HG02884 (cell line): ENCODE results near the gene FBH1.
"Not testable (repeated sequence)": the region's sequence is repeated elsewhere in the genome, so short reads cannot be mapped to it uniquely, and the experiment has no call there.

Experiments
- ATAC-seq: cut with Tn5 transposase; IDR thresholded peaks from one replicate; pipeline ENCODE4 v1.9.1; 2021; ENCODE audit warnings: mild to moderate bottlenecking, moderate library complexity; ENCODE audit not compliant: unreplicated experiment

Gene FBH1

GRCh38 chr10:5873515-5873995, 16.5 kb upstream of the FBH1 start:
- peak; percentile 80 for ATAC-seq

GRCh38 chr10:5876181-5876768, 13.8 kb upstream of the FBH1 start:
- ATAC-seq: no peak

- not testable (repeated sequence) for ATAC-seq
Observed at GRCh38 chr10:5877041-5877440, 13.0 kb upstream of the FBH1 start.

GRCh38 chr10:5882961-5883360, 7.1 kb upstream of the FBH1 start:
- ATAC-seq: no peak

GRCh38 chr10:5885619-5886018, 4.4 kb upstream of the FBH1 start:
- ATAC-seq: no peak

- no peak for ATAC-seq
Observed at GRCh38 chr10:5887029-5887428, 3.0 kb upstream of the FBH1 start.

- ATAC-seq: no peak
Observed at GRCh38 chr10:5887641-5888040, 2.4 kb upstream of the FBH1 start.

- no peak for ATAC-seq
Observed at GRCh38 chr10:5888351-5888750, 1.7 kb upstream of the FBH1 start.

- peak; percentile 27 for ATAC-seq
Observed at GRCh38 chr10:5888843-5889623, 1.0 kb upstream of the FBH1 start.

- ATAC-seq: peak; percentile 1
Observed at GRCh38 chr10:5890452-5890915, 441 bp downstream of the FBH1 start.

- no peak for ATAC-seq
Observed at GRCh38 chr10:5891009-5891408, 966 bp downstream of the FBH1 start.

- ATAC-seq: no peak
Observed at GRCh38 chr10:5892007-5892406, 2.0 kb downstream of the FBH1 start.

GRCh38 chr10:5893321-5893720, 3.3 kb downstream of the FBH1 start:
- no peak for ATAC-seq

GRCh38 chr10:5894403-5894802, 4.4 kb downstream of the FBH1 start:
- no peak for ATAC-seq

GRCh38 chr10:5894873-5895272, 4.8 kb downstream of the FBH1 start:
- no peak for ATAC-seq

- no peak for ATAC-seq
Observed at GRCh38 chr10:5895365-5895764, 5.3 kb downstream of the FBH1 start.

- ATAC-seq: peak; percentile 58
Observed at GRCh38 chr10:5895804-5896203, 5.8 kb downstream of the FBH1 start.

- ATAC-seq: peak; percentile 36
Observed at GRCh38 chr10:5896208-5897052, 6.4 kb downstream of the FBH1 start.

GRCh38 chr10:5897053-5897340, 7.0 kb downstream of the FBH1 start:
- no peak for ATAC-seq

- no peak for ATAC-seq
Observed at GRCh38 chr10:5897504-5897903, 7.5 kb downstream of the FBH1 start.

- ATAC-seq: no peak
Observed at GRCh38 chr10:5898163-5898562, 8.1 kb downstream of the FBH1 start.

GRCh38 chr10:5900247-5900646, 10.2 kb downstream of the FBH1 start:
- ATAC-seq: no peak
